Parathyroid adenoma (tissue), 2 donors: ENCODE data around the gene MAP3K3.

Source experiments
- H2AFZ ChIP-seq: fragments of 300-600 bp; sonication (generic); one replicate; pipeline ENCODE4 v1.7.0; 2017; ENCODE audit warnings: antibody characterized with exemption, mild to moderate bottlenecking
- H3K27ac ChIP-seq: fragments of 300-600 bp; sonication (generic); one replicate; pipeline ENCODE4 v1.7.0; 2017
- H3K27me3 ChIP-seq: fragments of 300-600 bp; sonication (generic); one replicate; pipeline ENCODE4 v1.7.0; 2017; ENCODE audit warnings: low read length; ENCODE audit not compliant: control insufficient read depth, insufficient read depth
- H3K36me3 ChIP-seq: fragments of 300-600 bp; sonication (generic); one replicate; pipeline ENCODE4 v1.7.0; 2017; ENCODE audit warnings: low read length; ENCODE audit not compliant: control insufficient read depth, insufficient read depth
- H3K4me1 ChIP-seq: fragments of 300-600 bp; sonication (generic); one replicate; pipeline ENCODE4 v1.7.0; 2017; ENCODE audit warnings: control low read depth
- H3K4me2 ChIP-seq: fragments of 300-600 bp; sonication (generic); one replicate; pipeline ENCODE4 v1.7.0; 2017; ENCODE audit warnings: low read length
- H3K4me3 ChIP-seq: fragments of 300-600 bp; sonication (generic); one replicate; pipeline ENCODE4 v1.7.0; 2017; ENCODE audit warnings: low read depth, low read length
- H3K79me2 ChIP-seq: fragments of 300-600 bp; sonication (generic); one replicate; pipeline ENCODE4 v1.7.0; 2017; ENCODE audit warnings: control low read depth
- H3K9ac ChIP-seq: fragments of 300-600 bp; sonication (generic); one replicate; pipeline ENCODE4 v1.7.0; 2017; ENCODE audit warnings: mild to moderate bottlenecking
- H3K9me3 ChIP-seq: fragments of 300-600 bp; sonication (generic); one replicate; pipeline ENCODE4 v1.7.0; 2017; ENCODE audit warnings: low read length; ENCODE audit not compliant: control insufficient read depth
- CTCF ChIP-seq: fragments of 300-600 bp; sonication (generic); IDR thresholded peaks from one replicate; pipeline ENCODE4 v1.7.0; 2017; ENCODE audit warnings: antibody characterized with exemption, mild to moderate bottlenecking
- donor health status: primary hyperparathyroidism.

The MAP3K3 gene

DNA sequence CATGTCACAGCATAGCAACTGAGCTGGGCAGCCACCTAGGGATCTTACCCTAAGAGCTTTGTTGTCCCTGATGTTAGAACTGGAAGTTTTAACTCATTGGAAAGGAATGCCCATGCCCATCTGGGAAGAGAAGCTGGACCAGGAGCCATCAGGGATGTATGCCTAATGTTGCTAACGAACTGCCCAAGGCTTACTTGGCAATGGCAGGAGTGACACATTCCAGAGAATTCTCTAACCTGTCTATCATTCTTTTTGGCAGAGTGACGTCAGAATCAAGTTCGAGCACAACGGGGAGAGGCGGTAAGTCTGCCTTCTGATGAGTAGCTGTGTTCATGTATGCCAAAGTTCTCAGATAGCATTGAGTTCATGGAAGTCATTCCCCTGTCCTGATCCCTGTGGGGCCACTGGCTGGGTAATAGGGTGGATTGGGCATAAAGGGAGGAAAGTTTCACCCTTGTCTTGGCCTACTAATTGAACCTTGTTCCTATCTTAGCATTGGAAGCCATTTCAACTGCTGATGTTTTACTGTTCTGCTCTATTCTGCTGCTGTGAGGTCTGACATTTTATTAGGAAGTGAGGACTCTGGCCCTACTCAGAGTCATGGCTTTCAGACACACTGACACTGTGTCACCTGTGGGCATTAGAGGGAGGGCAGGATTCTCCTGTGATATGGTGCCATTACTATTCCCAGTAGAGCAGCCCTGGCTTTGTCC, 23.7 kb downstream of the MAP3K3 start:
- H3K27me3 ChIP-seq = no peaks in the 10 kb centered on the region
- no peak overlapping the region for H3K9ac ChIP-seq
- no peak for TF ChIP-seq CTCF
- no peaks in the 10 kb centered on the region for H3K9me3 ChIP-seq
- H3K27ac ChIP-seq = no peak overlapping the region
- no peak overlapping the region for H3K4me3 ChIP-seq
- H3K4me2 ChIP-seq = no peak overlapping the region
- no peaks in the 10 kb centered on the region for H3K36me3 ChIP-seq
- no peaks in the 10 kb centered on the region for H3K4me1 ChIP-seq
- H2AFZ ChIP-seq = no peak overlapping the region
- H3K79me2 ChIP-seq = peaks cover 28% of the 10 kb centered on the region

GRCh38 chr17:63646488-63646806, 24.2 kb downstream of the MAP3K3 start:
- no peak overlapping the region for H3K4me3 ChIP-seq
- H3K27me3 ChIP-seq = no peaks in the 10 kb centered on the region
- no peak overlapping the region for H2AFZ ChIP-seq
- H3K4me1 ChIP-seq = no peaks in the 10 kb centered on the region
- no peak overlapping the region for H3K4me2 ChIP-seq
- no peak overlapping the region for H3K27ac ChIP-seq
- H3K9me3 ChIP-seq = no peaks in the 10 kb centered on the region
- no peak for TF ChIP-seq CTCF
- no peaks in the 10 kb centered on the region for H3K36me3 ChIP-seq
- peaks cover 28% of the 10 kb centered on the region for H3K79me2 ChIP-seq
- no peak overlapping the region for H3K9ac ChIP-seq

DNA sequence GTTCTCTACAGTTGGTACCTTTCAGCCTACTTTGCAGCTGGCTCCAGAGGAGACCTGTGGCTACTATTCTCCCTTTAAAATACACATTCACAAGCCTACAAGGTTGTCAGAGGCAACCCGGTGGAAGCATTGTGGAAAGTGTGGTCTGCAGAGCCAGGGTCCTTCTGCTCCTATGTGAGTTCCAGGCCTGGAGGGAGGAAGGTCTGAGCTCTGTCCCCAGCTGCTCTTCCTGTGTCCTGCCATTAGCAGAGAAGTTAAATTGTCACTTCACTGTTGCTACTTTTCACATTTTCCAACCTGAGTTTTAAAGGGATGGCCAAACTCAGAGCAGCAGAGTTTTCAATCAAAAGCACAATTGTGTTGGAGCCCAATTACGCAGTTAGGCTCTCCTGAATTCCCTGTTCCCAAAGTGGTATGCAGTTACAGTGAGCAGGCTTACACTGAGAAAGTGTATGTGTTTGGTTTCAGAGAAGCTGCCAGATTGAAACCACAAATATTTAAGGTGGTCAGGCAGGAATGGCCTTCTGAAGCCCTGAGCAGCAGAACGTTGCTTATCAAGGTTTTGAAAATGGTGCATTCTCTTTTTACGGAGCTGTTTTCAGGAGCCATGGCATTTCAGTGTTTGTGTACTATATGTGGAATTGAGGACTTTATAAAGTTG, 25.0 kb downstream of the MAP3K3 start:
- H3K79me2 ChIP-seq = peaks cover 26% of the 10 kb centered on the region
- H3K4me1 ChIP-seq = no peaks in the 10 kb centered on the region
- TF ChIP-seq CTCF = no peak
- H3K4me2 ChIP-seq = no peak overlapping the region
- H3K27ac ChIP-seq = no peak overlapping the region
- H3K9me3 ChIP-seq = no peaks in the 10 kb centered on the region
- H2AFZ ChIP-seq = no peak overlapping the region
- no peak overlapping the region for H3K4me3 ChIP-seq
- H3K9ac ChIP-seq = no peak overlapping the region
- H3K36me3 ChIP-seq = no peaks in the 10 kb centered on the region
- no peaks in the 10 kb centered on the region for H3K27me3 ChIP-seq

- no peak for TF ChIP-seq CTCF
- Histone ChIP-seq H3K9me3 (no peaks in the 10 kb centered on the region), H3K79me2 (peaks cover 26% of the 10 kb centered on the region), H3K4me2 (no peak overlapping the region), H3K27ac (no peak overlapping the region), H3K9ac (no peak overlapping the region), H3K4me3 (no peak overlapping the region), H2AFZ (no peak overlapping the region), H3K27me3 (no peaks in the 10 kb centered on the region), H3K4me1 (no peaks in the 10 kb centered on the region), H3K36me3 (no peaks in the 10 kb centered on the region)
Measured at GRCh38 chr17:63647936-63648335, 25.7 kb downstream of the MAP3K3 start.

- no peaks in the 10 kb centered on the region for H3K9me3 ChIP-seq
- peaks cover 17% of the 10 kb centered on the region for H3K79me2 ChIP-seq
- no peak overlapping the region for H2AFZ ChIP-seq
- no peak for TF ChIP-seq CTCF
- H3K36me3 ChIP-seq = no peaks in the 10 kb centered on the region
- no peaks in the 10 kb centered on the region for H3K27me3 ChIP-seq
- H3K27ac ChIP-seq = no peak overlapping the region
- no peak overlapping the region for H3K4me3 ChIP-seq
- no peak overlapping the region for H3K9ac ChIP-seq
- no peak overlapping the region for H3K4me2 ChIP-seq
- no peaks in the 10 kb centered on the region for H3K4me1 ChIP-seq
Measured at GRCh38 chr17:63649813-63650212, 27.6 kb downstream of the MAP3K3 start.
